ENCODE results near the gene SPATA46.

DNA sequence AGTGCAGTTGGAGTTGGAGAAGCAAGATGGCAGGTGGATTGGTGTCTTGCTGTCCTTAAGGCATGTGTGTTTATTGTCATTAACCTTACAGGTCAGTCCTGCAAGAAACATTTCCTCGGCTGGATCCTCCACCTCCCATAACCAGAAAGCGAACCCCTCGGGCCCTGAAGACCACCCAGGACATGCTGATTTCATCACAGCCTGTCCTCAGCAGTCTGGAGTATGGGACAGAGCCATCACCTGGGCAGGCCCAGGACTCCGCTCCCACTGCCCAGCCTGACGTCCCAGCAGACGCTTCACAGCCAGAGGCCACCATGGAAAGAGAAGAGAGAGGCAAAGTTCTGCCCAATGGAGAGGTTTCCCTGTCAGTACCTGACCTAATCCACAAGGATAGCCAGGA lies 6.4 kb upstream of the SPATA46 start:
- TF ChIP-seq, protein P1, sequence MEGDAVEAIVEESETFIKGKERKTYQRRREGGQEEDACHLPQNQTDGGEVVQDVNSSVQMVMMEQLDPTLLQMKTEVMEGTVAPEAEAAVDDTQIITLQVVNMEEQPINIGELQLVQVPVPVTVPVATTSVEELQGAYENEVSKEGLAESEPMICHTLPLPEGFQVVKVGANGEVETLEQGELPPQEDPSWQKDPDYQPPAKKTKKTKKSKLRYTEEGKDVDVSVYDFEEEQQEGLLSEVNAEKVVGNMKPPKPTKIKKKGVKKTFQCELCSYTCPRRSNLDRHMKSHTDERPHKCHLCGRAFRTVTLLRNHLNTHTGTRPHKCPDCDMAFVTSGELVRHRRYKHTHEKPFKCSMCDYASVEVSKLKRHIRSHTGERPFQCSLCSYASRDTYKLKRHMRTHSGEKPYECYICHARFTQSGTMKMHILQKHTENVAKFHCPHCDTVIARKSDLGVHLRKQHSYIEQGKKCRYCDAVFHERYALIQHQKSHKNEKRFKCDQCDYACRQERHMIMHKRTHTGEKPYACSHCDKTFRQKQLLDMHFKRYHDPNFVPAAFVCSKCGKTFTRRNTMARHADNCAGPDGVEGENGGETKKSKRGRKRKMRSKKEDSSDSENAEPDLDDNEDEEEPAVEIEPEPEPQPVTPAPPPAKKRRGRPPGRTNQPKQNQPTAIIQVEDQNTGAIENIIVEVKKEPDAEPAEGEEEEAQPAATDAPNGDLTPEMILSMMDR (IDR thresholded peaks at IDR 0.05): no peak
- no peak for TF ChIP-seq SIN3A (IDR thresholded peaks at IDR 0.05; ENCODE audit: borderline replicate concordance, low read depth, low read length)
- no peak for TF ChIP-seq POLR2AphosphoS5 (IDR thresholded peaks at IDR 0.05; ENCODE audit: low read depth, low read length)
